ENCODE measurements around the gene LYAR.
"Not testable (repeated sequence)": the region's sequence is repeated elsewhere in the genome, so short reads cannot be mapped to it uniquely, and the experiment has no call there.

LYAR gene

DNA sequence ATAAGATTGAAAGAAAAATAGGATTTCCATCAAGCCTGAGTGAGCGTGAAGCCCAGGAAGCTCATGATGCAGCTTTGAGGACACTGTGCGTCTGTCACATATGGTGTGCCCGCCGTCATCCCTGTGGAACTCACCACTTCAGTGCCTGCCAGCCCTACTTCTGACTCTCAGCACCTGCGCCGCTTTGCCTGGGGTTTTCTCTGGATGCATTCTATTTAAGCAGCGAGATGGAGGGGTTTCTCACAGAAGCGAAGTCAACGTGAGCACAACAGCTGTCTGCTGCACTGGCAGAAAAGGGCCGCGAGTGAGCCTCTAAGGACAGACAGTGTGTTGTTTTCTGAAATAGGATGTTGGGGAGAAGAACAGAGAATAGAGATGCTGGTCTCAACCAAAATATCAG lies 35.8 kb downstream of the LYAR start:
- ChIA-PET CTCF (interaction anchor here (1.4 kb wide), 1 partner anchor 82 kb away, joined by 5 read pairs; no protein-coding TSS in a partner anchor), POLR2A (no interaction called here)
- Histone ChIP-seq H3K36me3 (ENCODE audit: control insufficient read depth in 2 of 2, insufficient read depth in 1 of 2, low read length in 2 of 2) (no peaks in the 10 kb centered on the region), H3K4me1 (ENCODE audit: control insufficient read depth, insufficient read depth, low read length) (no peaks in the 10 kb centered on the region), H3K9me3 (ENCODE audit: control insufficient read depth, insufficient read depth, low read depth, low read length) (no peaks in the 10 kb centered on the region), H3K4me3 (ENCODE audit: low read depth, low read length) (no peak overlapping the region), H3K27ac (ENCODE audit: extremely low read depth, low read depth, low read length) (no peak overlapping the region)
- TF ChIP-seq ZNF214 (tag by site-specific recombination; IDR thresholded peaks at IDR 0.05; ENCODE audit: borderline replicate concordance), result no peak
- TF ChIP-seq ZNF621 (tag by site-specific recombination; IDR thresholded peaks at IDR 0.05), result no peak
- no peak for TF ChIP-seq FEZF1 (tag by site-specific recombination; IDR thresholded peaks at IDR 0.05)
- no peak for TF ChIP-seq REPIN1 (tag by site-specific recombination; IDR thresholded peaks at IDR 0.05; ENCODE audit: low read depth)
- TF ChIP-seq PRDM1 (tag by site-specific recombination; IDR thresholded peaks at IDR 0.05), result no peak
- no peak for TF ChIP-seq ZNF707 (tag by site-specific recombination; IDR thresholded peaks at IDR 0.05)
- no peak for TF ChIP-seq GLI4 (tag by site-specific recombination; IDR thresholded peaks at IDR 0.05)
- TF ChIP-seq ZNF677 (tag by site-specific recombination; IDR thresholded peaks at IDR 0.05), result no peak
- TF ChIP-seq GLIS2 (tag by site-specific recombination; IDR thresholded peaks at IDR 0.05), result no peak
- no peak for TF ChIP-seq SCRT1 (tag by site-specific recombination; IDR thresholded peaks at IDR 0.05; ENCODE audit: borderline replicate concordance)
- TF ChIP-seq ZNF274 (IDR thresholded peaks at IDR 0.05; ENCODE audit: low read length), result no peak
- TF ChIP-seq ZNF274 (tag by site-specific recombination; IDR thresholded peaks at IDR 0.05; ENCODE audit: borderline replicate concordance), result no peak

DNA sequence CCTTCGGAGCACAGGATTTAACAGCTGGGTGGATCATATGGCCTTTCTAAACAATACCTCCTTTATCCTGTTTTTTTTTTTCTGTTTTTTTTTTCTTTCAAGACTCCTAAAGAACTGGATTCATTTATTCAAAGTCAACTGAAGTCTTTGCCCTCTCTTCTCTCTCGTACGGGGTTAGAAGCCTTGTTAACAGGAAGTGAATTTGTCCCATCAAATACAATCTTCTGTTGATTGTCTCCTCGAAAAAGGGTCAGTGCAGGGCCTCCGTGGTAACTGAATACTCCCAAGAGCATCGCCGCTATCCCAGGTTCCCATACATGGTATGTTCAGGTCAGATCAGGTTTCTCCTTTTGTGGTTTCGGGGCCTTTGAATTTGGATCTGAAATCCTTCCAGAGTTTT lies 40.1 kb downstream of the LYAR start:
- H3K36me3 ChIP-seq (ENCODE audit: control insufficient read depth in 2 of 2, insufficient read depth in 1 of 2, low read length in 2 of 2), result peaks cover 9 to 13% of the 10 kb centered on the region in 2 experiments
- TF ChIP-seq SALL2 (tag by site-specific recombination; IDR thresholded peaks at IDR 0.05; ENCODE audit: borderline replicate concordance), result no peak
- TF ChIP-seq GLIS1 (tag by site-specific recombination; IDR thresholded peaks at IDR 0.05), result no peak
- TF ChIP-seq, protein P1, sequence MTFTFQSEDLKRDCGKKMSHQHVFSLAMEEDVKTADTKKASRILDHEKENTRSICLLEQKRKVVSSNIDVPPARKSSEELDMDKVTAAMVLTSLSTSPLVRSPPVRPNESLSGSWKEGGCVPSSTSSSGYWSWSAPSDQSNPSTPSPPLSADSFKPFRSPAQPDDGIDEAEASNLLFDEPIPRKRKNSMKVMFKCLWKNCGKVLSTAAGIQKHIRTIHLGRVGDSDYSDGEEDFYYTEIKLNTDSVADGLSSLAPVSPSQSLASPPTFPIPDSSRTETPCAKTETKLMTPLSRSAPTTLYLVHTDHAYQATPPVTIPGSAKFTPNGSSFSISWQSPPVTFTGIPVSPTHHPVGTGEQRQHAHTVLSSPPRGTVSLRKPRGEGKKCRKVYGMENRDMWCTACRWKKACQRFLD (tag by site-specific recombination; IDR thresholded peaks at IDR 0.05), result no peak
- no peak for TF ChIP-seq CTCF (tag by site-specific recombination; IDR thresholded peaks at IDR 0.05)
- TF ChIP-seq SCRT1 (tag by site-specific recombination; IDR thresholded peaks at IDR 0.05; ENCODE audit: borderline replicate concordance), result no peak
- no peak for TF ChIP-seq ZNF837 (tag by site-specific recombination; IDR thresholded peaks at IDR 0.05)
- no peak for TF ChIP-seq ZNF658 (tag by site-specific recombination; IDR thresholded peaks at IDR 0.05)
- no peak for TF ChIP-seq HOXC10 (CRISPR knock-in tag; IDR thresholded peaks at IDR 0.05)
- no peak for TF ChIP-seq ZBTB1 (tag by site-specific recombination; IDR thresholded peaks at IDR 0.05)
- TF ChIP-seq ZIC2 (tag by site-specific recombination; IDR thresholded peaks at IDR 0.05), result no peak
- TF ChIP-seq ZNF624 (tag by site-specific recombination; IDR thresholded peaks at IDR 0.05), result no peak
- no peak for TF ChIP-seq ZNF501 (tag by site-specific recombination; IDR thresholded peaks at IDR 0.05)
- no peak for TF ChIP-seq ZNF211 (tag by site-specific recombination; IDR thresholded peaks at IDR 0.05; ENCODE audit: low read depth)
- TF ChIP-seq ZNF214 (tag by site-specific recombination; IDR thresholded peaks at IDR 0.05; ENCODE audit: borderline replicate concordance), result no peak
- ChIA-PET CTCF (interaction anchor here (0.6 to 2.6 kb wide), 5 partner anchors 10 to 180 kb away, joined by 3 to 15 read pairs (median 3); no protein-coding TSS in a partner anchor), POLR2A (interaction anchor here (0.8 kb wide), 1 partner anchor 40 kb away, joined by 3 read pairs; the partner anchor contains the start of gene LYAR)
- H3K4me1 ChIP-seq (ENCODE audit: control insufficient read depth, insufficient read depth, low read length), result no peaks in the 10 kb centered on the region
- H3K9me3 ChIP-seq (ENCODE audit: control insufficient read depth, insufficient read depth, low read depth, low read length), result no peaks in the 10 kb centered on the region
- H3K27ac ChIP-seq (ENCODE audit: extremely low read depth, low read depth, low read length), result no peak overlapping the region
- H3K4me3 ChIP-seq (ENCODE audit: low read depth, low read length), result no peak overlapping the region

DNA sequence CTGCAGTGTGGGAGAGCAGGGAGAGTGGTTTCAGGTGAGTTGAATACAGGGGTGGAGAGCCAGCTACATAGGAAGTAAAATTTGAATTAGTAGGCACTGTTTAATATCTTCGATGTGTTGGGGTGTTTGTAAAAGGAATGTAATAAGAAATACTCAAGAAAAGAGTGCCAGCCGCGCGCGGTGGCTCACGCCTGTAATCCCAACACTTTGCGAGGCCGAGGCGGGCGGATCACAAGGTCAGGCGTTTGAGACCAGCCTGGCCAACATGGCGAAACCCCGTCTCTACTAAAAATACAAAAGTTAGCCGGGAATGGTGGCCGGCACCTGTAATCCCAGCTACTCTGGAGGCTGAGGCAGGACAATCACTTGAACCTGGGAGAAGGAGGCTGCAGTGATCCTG lies 40.6 kb downstream of the LYAR start:
- H3K4me3 ChIP-seq (ENCODE audit: low read depth, low read length); H3K4me1 ChIP-seq (ENCODE audit: control insufficient read depth, insufficient read depth, low read length); H3K9me3 ChIP-seq (ENCODE audit: control insufficient read depth, insufficient read depth, low read depth, low read length); H3K27ac ChIP-seq (ENCODE audit: extremely low read depth, low read depth, low read length): not testable (repeated sequence)
- peaks cover 10 to 18% of the 10 kb centered on the region in 2 experiments for H3K36me3 ChIP-seq (ENCODE audit: control insufficient read depth in 2 of 2, insufficient read depth in 1 of 2, low read length in 2 of 2)
- ChIA-PET POLR2A (interaction anchor here (0.8 kb wide), 1 partner anchor 40 kb away, joined by 3 read pairs; the partner anchor contains the start of gene LYAR), CTCF (interaction anchor here (0.9 to 1.0 kb wide), 2 partner anchors 14 to 181 kb away, joined by 3 to 4 read pairs; no protein-coding TSS in a partner anchor)

Measured in HEK293 (cell line).